Activated CD8-positive, alpha-beta memory T cell treated with anti-CD3 and anti-CD28 coated beads for 36 hours (primary cell): ENCODE measurements around the gene MAP2K2. TPM values are rescaled to one million over a fixed set of nuclear protein-coding genes. Genes with fewer than 3 reads are reported as not detected.

Source experiments
- CTCF ChIA-PET: fragments of 350-600 bp; sonication (Branson Sonifier 250); formaldehyde crosslinking; loops from one replicate; lab custom pipeline; 2021; ENCODE audit warnings: antibody characterized with exemption; lab: Charles Lee
- POLR2A ChIA-PET: fragments of 350-600 bp; sonication (Branson Sonifier 250); formaldehyde crosslinking; loops from one replicate; lab custom pipeline; 2021; ENCODE audit warnings: antibody characterized with exemption; lab: Charles Lee
- total RNA-seq, 2 experiments: library from RNA; stranded (reverse); gene quantifications; one replicate each; pipeline ENCODE4 v1.2.3, GENCODE V29; 2021

The MAP2K2 gene
- total RNA-seq, 2 experiments from 2014 or later: 145 to 149 TPM

DNA sequence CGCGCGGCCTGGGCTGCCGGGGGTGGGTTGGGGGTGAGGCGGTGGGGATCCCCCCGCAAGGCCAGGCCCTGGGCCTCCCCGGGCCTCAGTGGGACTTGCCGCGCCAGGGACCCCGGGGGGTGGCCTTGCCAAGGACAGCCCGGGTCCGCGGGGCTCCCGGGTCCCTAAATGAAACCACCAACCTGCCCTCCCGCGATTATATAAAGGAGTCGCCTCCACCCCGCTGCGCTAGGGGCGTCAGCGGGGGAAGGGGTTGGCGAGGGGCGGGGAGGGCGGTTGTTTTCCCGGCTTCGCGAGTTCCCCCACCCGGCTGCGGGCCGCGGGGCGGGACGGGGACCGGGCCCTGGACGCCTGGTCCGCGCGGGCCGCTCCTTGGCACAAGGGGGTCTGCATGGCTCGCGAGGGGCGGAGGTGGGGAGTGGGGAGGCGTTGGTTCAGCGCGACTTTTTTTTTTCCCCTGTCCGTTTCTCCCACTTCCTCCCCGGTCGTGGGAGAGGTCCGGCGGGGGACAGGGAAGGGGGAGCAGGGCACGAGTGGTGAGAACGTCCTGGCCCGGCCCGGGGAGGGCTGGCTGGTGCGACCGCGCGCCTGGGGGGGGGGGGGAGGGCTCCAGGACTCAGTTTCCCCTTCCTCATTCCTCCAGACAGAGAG, 56.4 kb downstream of the MAP2K2 start:
- CTCF ChIA-PET: interaction anchor here (2.3 kb wide), 1 partner anchor 72 kb away, joined by 6 read pairs; no protein-coding TSS in a partner anchor
- POLR2A ChIA-PET: interaction anchor here (0.5 to 0.7 kb wide), 3 partner anchors 77 to 110 kb away, joined by 3 read pairs; partner anchors contain the start of gene EEF2

DNA sequence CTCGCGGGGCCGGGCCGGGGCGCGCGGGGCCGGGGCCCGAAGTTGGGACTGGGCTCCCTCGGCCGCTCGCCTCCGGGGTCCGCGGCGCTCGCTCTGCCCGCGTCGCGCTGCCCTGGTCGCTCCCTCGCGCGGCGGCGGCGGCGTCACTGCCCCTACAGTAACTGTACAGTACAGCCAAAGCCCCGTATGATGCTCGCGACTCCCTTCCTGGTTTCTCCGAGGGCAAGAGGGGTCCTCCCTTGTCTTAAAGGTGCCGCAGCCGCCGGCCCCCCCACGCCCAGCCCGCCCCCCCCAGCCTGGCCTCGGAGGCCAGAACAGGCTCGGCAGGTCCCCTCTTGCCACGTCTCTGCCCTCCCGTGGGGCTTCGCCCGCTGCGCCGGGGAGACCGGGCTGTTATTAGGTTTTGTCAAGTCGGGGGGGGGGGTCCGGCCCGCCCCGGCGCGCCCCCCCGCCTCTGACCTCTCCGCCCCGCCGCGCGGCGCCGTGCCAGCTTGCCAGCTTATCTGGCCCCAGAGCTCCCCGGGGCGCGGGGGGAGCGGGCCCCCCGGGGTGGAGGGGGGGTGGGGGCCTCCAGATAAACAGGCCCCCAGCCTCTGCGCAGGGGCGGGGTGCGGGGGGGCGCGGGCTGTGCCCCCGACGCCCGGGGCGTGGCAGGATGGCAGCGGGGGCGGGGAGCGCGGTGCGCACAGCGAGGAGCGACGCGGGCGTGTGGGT, 57.1 kb downstream of the MAP2K2 start, which contains the start of gene ZBTB7A:
ZBTB7A (minus strand) TSS at position 218 of the 714 bp plus-strand sequence. CDS start 11,667 bp downstream, outside the sequence.
- CTCF ChIA-PET: no interaction called here
- POLR2A ChIA-PET: interaction anchor here (0.5 to 1.6 kb wide), 6 partner anchors 22 to 110 kb away, joined by 3 to 5 read pairs (median 3); partner anchors contain the start of gene EEF2

DNA sequence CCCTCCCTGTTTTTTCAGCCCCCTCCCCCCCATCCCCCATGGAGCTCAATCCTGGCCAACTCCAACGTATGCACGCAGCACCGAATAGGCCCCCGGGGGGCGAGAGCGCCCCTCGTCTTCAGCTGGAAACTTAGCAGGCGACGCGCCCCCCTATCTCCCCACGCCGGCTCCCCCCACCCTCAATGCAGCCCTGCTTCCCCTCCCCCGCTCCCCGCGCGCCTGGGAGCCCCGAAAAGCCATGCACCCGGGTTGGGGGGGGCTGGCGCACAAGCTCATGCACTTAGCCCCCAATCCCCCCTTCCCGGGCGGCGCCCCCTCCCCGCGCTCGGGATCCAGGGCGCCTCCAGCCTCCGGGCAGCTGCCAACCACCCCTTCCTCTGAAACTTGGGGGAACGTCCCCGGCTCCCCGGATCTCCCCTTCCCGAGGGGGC, 57.7 kb downstream of the MAP2K2 start:
- POLR2A ChIA-PET: interaction anchor here (0.6 to 1.6 kb wide), 4 partner anchors 12 to 81 kb away, joined by 3 to 5 read pairs (median 4); partner anchors contain the start of gene EEF2

DNA sequence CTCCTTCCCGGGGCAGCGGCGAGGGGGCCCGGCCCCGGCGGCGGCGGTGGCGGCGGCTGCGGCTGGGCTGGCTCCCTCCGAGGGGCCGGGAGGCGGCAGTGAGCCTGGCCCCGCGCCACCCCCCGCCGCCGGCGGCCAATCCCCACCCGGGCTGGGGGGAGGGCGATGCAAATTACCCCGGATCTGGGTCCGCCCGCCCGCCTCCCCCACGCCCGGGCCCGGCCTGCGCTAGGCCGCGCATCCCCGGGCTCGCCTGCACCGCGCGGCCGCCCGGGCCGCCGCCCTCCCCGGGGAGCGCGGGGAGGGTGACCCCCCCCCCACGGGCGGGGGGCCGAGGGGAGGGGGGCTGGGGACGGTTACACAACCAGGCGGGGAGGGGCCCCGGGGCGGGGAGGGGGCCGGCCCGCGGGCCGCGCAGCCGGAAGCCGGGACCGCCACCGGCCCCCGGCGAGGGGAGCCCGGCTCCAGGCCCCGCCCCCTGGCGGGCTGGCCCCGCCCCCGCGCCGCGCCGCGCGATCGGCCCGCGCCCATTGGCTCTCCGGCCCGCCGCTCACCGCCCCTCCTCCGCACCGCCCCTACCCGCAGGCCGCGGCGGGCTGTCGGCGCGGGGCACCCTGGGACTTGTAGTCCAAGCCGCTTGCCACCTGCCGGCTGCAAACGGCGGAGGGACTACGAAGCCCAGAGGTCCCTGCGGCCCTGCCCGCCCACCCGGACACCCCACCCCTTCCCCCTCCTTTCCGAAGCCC, 58.3 kb downstream of the MAP2K2 start:
- ChIA-PET CTCF (interaction anchor here (0.5 kb wide), 1 partner anchor 747 kb away, joined by 3 read pairs; no protein-coding TSS in a partner anchor), POLR2A (interaction anchor here (0.7 to 1.6 kb wide), 3 partner anchors 13 to 80 kb away, joined by 3 to 5 read pairs (median 4); partner anchors contain the start of gene EEF2)

More for the DNA sequence above, 57.7 kb downstream of the MAP2K2 start:
- CTCF ChIA-PET: interaction anchor here (0.5 kb wide), 1 partner anchor 746 kb away, joined by 3 read pairs; no protein-coding TSS in a partner anchor

DNA sequence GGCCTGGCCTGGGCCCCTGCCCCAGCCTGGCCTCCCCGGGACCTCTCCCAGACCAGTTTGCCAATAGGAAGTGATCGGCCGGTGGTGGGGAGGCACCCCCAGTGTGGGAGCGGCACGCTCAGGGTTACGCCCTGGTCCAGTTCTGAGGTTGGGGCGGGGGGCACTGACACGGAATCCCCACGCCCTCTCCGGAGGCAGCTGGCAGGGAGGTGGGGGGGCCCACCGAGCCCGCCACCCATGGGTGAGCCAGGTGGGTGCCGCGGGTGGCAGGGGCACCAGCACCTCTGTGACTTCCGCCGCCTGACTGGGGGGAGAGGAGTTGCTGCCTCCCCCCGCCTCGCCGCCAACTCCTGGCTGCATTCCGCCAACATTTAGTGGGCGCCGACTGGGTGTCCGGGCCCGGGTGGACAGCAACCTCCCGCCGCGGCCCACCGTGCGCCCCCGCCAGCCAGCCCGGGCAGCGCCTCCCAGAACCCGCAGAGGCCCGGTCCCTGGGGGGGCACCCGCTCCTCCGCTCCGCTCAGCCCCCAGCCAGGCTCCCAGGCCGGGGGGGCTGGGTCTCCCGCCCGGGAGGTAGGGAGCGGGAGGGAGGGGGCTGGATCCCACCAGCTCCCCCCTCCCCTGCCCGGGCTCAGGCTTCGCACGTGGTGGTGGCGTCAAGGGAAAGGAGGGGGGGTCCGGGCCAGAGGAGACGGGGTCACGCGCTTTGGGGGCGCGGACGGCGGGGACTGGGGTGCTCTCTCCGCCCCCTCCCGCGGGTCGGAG, 59.2 kb downstream of the MAP2K2 start:
- CTCF ChIA-PET: interaction anchor here (0.6 kb wide), 1 partner anchor 14 kb away, joined by 3 read pairs; no protein-coding TSS in a partner anchor
- POLR2A ChIA-PET: interaction anchor here (0.5 kb wide), 1 partner anchor 40 kb away, joined by 3 read pairs; no protein-coding TSS in a partner anchor

DNA sequence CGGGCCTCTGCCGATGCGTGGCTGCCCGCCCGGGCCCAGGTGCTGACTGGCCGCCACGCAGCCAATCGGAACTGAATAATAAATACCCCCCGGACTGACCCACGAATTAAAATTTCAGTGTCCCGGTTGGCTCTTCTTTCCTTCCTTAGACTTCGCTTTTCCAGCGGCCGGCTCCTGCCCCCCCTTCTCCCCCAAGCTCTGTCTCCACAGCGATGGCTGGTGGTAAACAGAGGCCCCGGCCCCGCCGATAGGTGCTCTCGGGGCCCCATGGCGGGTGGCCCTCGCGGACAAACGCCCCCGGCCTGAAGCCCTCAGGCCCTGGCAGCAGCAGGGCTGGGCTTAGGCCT, 59.8 kb downstream of the MAP2K2 start:
- ChIA-PET POLR2A (no interaction called here), CTCF (interaction anchor here (0.6 kb wide), 2 partner anchors 15 to 79 kb away, joined by 3 read pairs; no protein-coding TSS in a partner anchor)

DNA sequence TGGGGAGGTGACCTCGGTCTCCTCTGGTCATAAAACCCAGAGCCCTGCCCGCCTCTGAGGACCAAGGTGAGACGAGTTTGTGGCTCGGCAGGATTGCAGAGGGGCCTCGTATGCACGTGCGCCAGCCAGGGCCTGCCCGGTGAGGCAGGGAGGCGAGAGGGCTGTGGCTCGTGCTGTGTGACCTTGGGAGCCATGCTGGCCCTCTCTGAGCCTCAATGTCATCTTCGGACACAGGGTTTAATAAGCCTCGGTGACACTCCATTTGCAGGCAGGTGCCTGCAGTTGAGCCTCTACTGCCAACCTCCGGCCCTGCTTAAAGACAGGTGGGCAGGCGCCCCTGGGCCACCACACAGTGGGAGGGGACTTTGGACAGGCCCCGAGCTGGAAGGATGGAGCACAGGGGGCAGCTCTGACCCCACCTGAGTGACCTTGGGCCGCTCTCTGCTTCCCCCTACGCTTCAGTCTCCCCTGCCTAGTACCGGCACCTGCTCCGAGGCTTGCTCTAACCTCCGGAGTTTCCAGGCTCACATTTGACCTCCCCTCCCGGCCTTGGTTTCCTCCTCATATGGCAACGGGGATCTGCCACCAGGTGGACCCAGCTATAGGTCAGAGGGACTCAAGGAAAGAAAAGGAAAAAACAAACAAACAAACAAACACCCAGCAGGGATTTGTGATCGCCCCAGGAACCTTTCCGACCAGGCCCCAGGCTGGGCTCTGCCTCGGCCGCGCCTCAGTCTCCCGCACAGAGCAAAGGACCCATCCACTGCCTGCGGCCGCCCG, 60.4 kb downstream of the MAP2K2 start:
- POLR2A ChIA-PET: no interaction called here
- CTCF ChIA-PET: interaction anchor here (0.6 kb wide), 1 partner anchor 80 kb away, joined by 3 read pairs; no protein-coding TSS in a partner anchor

DNA sequence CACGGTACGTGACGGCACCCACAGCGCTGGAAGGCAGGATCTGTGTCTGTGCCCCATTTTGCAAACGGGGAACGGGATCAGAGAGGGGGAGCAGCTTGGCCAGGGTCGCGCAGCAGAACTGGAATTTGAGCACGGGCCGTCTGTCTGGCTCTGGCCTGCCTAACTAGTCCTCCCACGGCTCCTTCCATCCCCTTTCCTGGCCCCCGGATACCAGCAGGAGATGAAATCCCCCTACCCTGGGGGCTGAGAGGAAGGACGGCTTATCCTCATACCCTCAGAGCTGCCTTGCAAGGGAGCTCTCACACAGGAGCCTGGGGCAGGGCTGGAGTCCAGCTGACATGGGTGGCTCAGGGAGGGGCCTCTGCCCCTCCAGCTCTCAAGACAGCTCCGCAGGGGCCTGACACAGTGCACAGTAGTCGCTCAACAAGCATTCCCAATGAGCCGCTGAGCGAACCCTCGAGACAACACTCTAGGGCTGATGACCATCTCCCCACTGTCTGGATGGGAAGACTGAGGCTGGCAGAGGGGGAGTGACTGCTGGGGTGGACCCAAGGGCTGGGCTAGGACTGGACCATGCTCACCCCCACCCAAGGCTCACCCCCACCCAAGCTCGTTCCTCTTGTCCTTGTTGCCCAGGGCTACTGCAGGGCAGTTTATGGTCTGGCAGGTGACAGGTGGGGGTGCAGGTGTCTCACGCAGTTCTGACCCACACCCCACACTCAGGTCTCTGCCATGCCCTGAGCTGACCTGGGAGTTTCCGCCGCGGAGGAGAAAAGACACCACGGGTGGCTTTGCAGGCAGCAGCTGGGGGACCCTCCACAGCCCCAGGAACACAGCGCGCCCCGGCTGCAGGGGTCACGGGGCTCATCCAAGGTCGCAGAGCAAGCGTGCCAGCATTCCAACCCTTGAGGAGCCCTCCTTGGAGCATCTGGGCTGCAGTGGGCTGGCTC, 61.2 kb downstream of the MAP2K2 start:
- ChIA-PET POLR2A (interaction anchor here (0.9 kb wide), 1 partner anchor 57 kb away, joined by 3 read pairs; no protein-coding TSS in a partner anchor), CTCF (no interaction called here)

DNA sequence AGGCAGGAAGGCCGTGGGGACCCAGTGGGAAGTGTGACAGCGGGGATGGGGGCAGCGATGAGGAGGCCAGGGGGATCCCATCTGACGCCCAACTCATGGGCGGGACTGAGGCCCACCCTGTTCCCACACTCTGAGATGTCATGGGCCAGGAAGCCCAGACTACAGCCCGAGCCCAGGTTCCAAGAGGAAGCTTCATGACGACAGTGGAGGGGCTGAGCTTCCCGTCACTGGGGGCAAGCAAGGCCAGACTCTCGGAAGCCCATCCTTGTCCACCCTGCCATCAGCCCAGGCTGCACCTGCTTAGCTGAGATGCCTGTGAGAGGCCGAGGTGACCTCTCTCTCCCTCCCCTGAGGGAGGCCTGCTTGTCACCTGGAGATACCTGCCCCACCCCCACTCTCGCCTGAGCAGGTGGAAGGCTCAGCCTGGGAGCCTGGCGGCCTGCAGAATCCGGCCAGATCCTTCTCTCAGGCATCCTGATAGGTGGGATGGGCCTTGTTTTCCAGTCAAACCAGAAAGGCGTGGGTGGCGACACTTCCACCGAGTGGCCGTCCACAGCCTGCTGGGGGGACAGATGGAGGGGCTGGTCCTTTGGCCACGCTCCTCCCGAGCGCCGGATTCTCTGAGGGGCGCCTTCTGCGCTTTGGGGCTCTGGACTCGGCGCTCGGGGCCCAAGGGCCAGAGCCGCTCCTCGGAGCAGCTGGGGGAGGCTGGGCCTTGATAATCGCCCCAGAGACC, 62.1 kb downstream of the MAP2K2 start:
- CTCF ChIA-PET: interaction anchor here (1.2 kb wide), 2 partner anchors 74 to 125 kb away, joined by 3 to 4 read pairs; no protein-coding TSS in a partner anchor
- POLR2A ChIA-PET: interaction anchor here (0.9 kb wide), 1 partner anchor 57 kb away, joined by 3 read pairs; no protein-coding TSS in a partner anchor

DNA sequence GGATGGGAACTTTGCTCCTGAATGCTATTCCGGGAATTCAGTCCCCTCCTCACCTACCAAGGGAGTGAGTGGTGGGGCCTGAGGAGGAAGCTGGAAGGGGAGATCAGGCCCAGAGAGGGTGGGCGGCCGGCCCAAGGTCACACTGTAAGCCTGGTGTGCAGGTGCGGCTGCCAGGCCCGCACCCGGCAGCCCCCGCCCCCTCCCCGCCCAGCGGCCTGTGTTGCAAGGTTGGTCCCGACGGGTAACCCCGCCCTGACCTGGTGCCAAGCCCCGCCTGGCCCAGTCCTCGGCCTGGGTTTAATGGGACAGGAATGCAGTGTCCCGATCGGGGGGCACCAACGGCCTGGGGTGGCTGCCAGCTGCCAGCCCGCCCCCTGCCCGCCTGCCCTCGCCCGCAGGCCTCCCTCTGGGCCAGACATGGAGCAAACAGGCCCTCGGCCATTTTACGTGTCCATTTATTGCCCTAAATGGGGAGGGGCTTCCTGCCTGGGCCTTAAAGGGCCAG, 62.7 kb downstream of the MAP2K2 start:
- CTCF ChIA-PET: interaction anchor here (1.2 to 4.2 kb wide), 3 partner anchors 73 to 125 kb away, joined by 3 to 24 read pairs (median 4); no protein-coding TSS in a partner anchor
- POLR2A ChIA-PET: no interaction called here

DNA sequence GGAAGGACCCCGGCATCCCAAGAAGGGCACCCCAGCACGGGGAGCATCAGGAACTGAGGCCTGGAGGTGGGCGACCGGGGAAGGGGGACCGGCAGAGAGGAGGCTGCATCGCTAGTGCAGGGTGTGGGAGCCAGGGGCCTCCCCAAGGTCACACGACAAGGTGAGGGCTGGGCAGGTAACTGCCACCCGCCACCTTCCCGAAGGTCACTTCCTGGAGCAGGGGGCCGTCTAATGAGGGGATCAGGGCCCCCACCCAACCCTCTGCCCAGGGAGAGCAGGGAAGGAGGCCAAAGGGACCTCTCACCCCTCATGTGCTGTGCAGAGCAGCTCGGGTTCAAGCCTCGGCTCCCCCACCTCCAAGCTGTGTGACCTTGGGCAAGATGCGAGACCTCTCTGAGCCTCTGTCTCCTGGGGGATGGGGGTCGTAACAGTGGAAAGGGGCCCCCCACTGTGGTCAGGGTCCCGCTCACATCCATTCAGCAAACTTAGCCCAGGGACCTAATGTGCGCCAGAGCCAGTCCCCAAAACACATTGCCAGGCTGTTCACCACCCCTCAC, 63.2 kb downstream of the MAP2K2 start:
- ChIA-PET CTCF (interaction anchor here (1.0 to 4.2 kb wide), 3 partner anchors 73 to 126 kb away, joined by 3 to 24 read pairs (median 3); no protein-coding TSS in a partner anchor), POLR2A (interaction anchor here (0.6 kb wide), 1 partner anchor 73 kb away, joined by 6 read pairs; no protein-coding TSS in a partner anchor)

DNA sequence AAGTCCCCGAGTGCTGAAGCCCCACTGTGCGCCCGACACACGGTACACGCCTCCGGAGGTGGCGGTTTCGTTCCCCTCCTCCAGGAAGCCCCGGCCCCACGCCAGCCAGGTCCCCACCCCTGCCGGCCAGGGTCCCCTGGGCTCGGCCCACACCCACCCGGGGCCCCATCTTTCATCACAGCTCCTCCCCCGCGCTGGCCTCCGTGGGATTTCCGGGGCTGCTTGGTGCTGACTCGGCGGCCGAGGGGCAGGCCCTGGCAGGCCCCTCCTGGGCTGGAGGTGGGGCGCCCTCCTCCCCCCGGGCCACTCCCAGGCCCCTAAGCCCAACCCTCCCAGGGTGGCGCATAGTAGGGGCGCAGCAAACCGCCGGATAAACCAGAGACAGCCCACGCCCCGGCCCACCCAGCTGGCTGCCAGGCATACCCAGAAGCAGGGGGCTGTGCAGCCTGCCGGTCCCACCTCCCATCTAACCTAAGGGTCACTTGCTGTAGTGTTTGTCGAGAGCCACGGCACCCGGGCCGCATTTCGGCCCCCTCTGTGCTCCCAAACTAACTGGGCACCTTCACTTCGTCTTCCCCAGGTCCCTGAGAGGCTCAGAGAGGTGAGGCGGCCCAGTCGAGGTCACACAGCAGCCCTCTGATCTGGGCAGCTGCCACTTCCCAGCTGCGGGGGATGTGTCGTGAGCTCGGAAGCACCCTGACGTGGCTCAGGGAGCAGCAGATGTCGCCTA, 63.9 kb downstream of the MAP2K2 start:
- ChIA-PET POLR2A (interaction anchor here (0.6 to 1.0 kb wide), 3 partner anchors 8 to 72 kb away, joined by 3 to 6 read pairs (median 3); no protein-coding TSS in a partner anchor), CTCF (interaction anchor here (1.0 to 4.2 kb wide), 4 partner anchors 30 to 144 kb away, joined by 3 to 24 read pairs (median 3); no protein-coding TSS in a partner anchor)

DNA sequence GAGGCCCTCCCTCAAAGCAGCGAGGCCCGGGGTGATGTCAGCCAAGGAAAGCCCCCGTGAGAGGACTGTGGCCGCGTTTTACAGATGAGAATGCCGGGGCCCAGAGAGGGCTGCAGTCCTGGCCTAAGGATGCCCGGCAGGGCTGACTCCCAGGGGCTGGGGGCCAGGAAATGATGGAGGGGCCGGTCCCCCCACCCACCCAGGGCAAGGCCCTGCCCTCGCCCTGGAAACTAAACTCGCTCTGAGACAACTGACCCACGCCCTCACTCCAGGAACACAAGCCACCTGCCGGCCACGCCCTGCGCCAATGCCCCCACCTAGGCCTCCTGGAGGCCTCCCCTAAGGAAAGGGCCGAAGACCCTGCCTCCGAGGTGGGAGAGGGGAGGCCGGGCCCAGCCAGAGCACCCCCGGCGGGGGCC, 64.5 kb downstream of the MAP2K2 start:
- CTCF ChIA-PET: interaction anchor here (1.1 to 4.2 kb wide), 3 partner anchors 30 to 145 kb away, joined by 3 to 24 read pairs (median 3); no protein-coding TSS in a partner anchor
- POLR2A ChIA-PET: interaction anchor here (0.6 to 1.0 kb wide), 2 partner anchors 8 to 24 kb away, joined by 3 read pairs; no protein-coding TSS in a partner anchor
